Astrocyte (in vitro differentiated cells and primary cell): Measurements from ENCODE around the gene METRNL. TPM values are rescaled to one million over a fixed set of nuclear protein-coding genes. Genes with fewer than 3 reads are reported as not detected.
A peak's percentile ranks its signal among the peaks of the same experiment; 100 is the strongest.

ENCODE experiments used
- DNase-seq: peaks from one replicate; pipeline ENCODE4 v3.0.0-alpha.2; 2010; ENCODE audit warnings: low read depth
- FAIRE-seq: peaks from 2 replicates; lab custom pipeline; 2011; peaks lifted over from hg19 to GRCh38; lab: Jason Lieb, UNC
- H2AFZ ChIP-seq: 2 replicates; pipeline ENCODE4 v1.6.0; 2012; ENCODE audit warnings: low read depth, low read length, inconsistent platforms
- H3K27ac ChIP-seq: 2 replicates; pipeline ENCODE4 v1.5.1; 2011; ENCODE audit warnings: low read depth, low read length, inconsistent platforms
- H3K27me3 ChIP-seq: 2 replicates; pipeline ENCODE4 v1.6.0; 2011; ENCODE audit warnings: low read length, inconsistent platforms; ENCODE audit not compliant: insufficient read depth
- H3K36me3 ChIP-seq: 2 replicates; pipeline ENCODE4 v1.5.1; 2011; ENCODE audit warnings: low read length, inconsistent platforms; ENCODE audit not compliant: insufficient read depth
- H3K4me1 ChIP-seq: 2 replicates; pipeline ENCODE4 v1.5.1; 2011; ENCODE audit warnings: low read length, inconsistent platforms; ENCODE audit not compliant: insufficient read depth
- H3K4me2 ChIP-seq: 2 replicates; pipeline ENCODE4 v1.6.0; 2012; ENCODE audit warnings: low read length, inconsistent platforms
- H3K4me3 ChIP-seq: 2 replicates; pipeline ENCODE4 v1.5.1; 2011; ENCODE audit warnings: low read depth, mild to moderate bottlenecking, low read length, inconsistent platforms; ENCODE audit not compliant: insufficient read depth
- H3K79me2 ChIP-seq: 2 replicates; pipeline ENCODE4 v1.6.0; 2012; ENCODE audit warnings: mild to moderate bottlenecking, low read length, inconsistent platforms; ENCODE audit not compliant: insufficient read depth
- H3K9ac ChIP-seq: 2 replicates; pipeline ENCODE4 v1.6.0; 2012; ENCODE audit warnings: mild to moderate bottlenecking, low read length, inconsistent platforms
- H3K9me3 ChIP-seq: 2 replicates; pipeline ENCODE4 v1.5.1; 2012; ENCODE audit warnings: low read depth, mild to moderate bottlenecking, low read length, inconsistent platforms; ENCODE audit not compliant: insufficient read depth
- H4K20me1 ChIP-seq: 2 replicates; pipeline ENCODE4 v1.6.0; 2012; ENCODE audit warnings: low read length, inconsistent platforms; ENCODE audit not compliant: insufficient read depth
- H3K27ac Mint-ChIP-seq: one replicate; pipeline ENCODE4 v1.8.0; 2021; ENCODE audit warnings: mild to moderate bottlenecking, mixed read lengths; ENCODE audit not compliant: unreplicated experiment
- H3K27me3 Mint-ChIP-seq: one replicate; pipeline ENCODE4 v1.8.0; 2021; ENCODE audit warnings: low read depth, mixed read lengths; ENCODE audit not compliant: unreplicated experiment
- H3K36me3 Mint-ChIP-seq: one replicate; pipeline ENCODE4 v1.8.0; 2021; ENCODE audit warnings: low read depth, mixed read lengths; ENCODE audit not compliant: unreplicated experiment
- H3K4me1 Mint-ChIP-seq: one replicate; pipeline ENCODE4 v1.8.0; 2021; ENCODE audit warnings: low read depth, mixed read lengths; ENCODE audit not compliant: unreplicated experiment
- H3K4me3 Mint-ChIP-seq: one replicate; pipeline ENCODE4 v1.8.0; 2021; ENCODE audit warnings: mild to moderate bottlenecking, moderate library complexity, mixed read lengths; ENCODE audit not compliant: unreplicated experiment
- H3K9me3 Mint-ChIP-seq: one replicate; pipeline ENCODE4 v1.8.0; 2021; ENCODE audit warnings: mild to moderate bottlenecking, mixed read lengths; ENCODE audit not compliant: unreplicated experiment
- CTCF ChIP-seq: IDR thresholded peaks from 2 replicates; pipeline ENCODE4 v1.5.1; 2011; ENCODE audit warnings: low read depth, mild to moderate bottlenecking, inconsistent platforms, low read length, moderate library complexity; ENCODE audit not compliant: insufficient read depth
- EZH2 ChIP-seq: IDR thresholded peaks from 2 replicates; pipeline ENCODE4 v1.6.1; 2012; ENCODE audit warnings: mild to moderate bottlenecking, low read length, inconsistent platforms; ENCODE audit not compliant: insufficient read depth
- total RNA-seq: library from RNA; stranded (reverse); gene quantifications from 2 replicates; pipeline ENCODE4 v1.2.1, GENCODE V29; 2021

METRNL gene
- total RNA-seq, 1 donor from 2014 or later, result 36.7 TPM

GRCh38 chr17:83104577-83105505 is 25.4 kb downstream of the METRNL start:
- no peaks in the 10 kb centered on the region for H3K27me3 Mint-ChIP-seq
- no peaks in the 10 kb centered on the region for H3K36me3 Mint-ChIP-seq
- no peak overlapping the region for H3K4me3 ChIP-seq
- H3K27me3 ChIP-seq, result no peaks in the 10 kb centered on the region
- no peaks in the 10 kb centered on the region for H3K79me2 ChIP-seq
- no peaks in the 10 kb centered on the region for H3K36me3 ChIP-seq
- H3K9me3 ChIP-seq, result no peaks in the 10 kb centered on the region
- peaks cover 11% of the 10 kb centered on the region for H3K9me3 Mint-ChIP-seq
- no peak overlapping the region for H3K9ac ChIP-seq
- TF ChIP-seq CTCF (no peak), EZH2 (no peak)
- no peak overlapping the region for H3K4me3 Mint-ChIP-seq
- H3K4me1 ChIP-seq, result peaks cover 11% of the 10 kb centered on the region
- FAIRE-seq (no peak), DNase-seq (no peak)
- H4K20me1 ChIP-seq, result no peaks in the 10 kb centered on the region
- no peak overlapping the region for H3K27ac ChIP-seq
- H3K27ac Mint-ChIP-seq, result no peak overlapping the region
- peaks cover 9% of the 10 kb centered on the region for H3K4me1 Mint-ChIP-seq
- H2AFZ ChIP-seq, result no peak overlapping the region
- H3K4me2 ChIP-seq, result no peak overlapping the region

- no peaks in the 10 kb centered on the region for H3K36me3 Mint-ChIP-seq
- Histone ChIP-seq H3K36me3 (no peaks in the 10 kb centered on the region), H2AFZ (no peak overlapping the region), H4K20me1 (no peaks in the 10 kb centered on the region), H3K4me1 (peaks cover 12% of the 10 kb centered on the region), H3K79me2 (no peaks in the 10 kb centered on the region), H3K4me3 (no peak overlapping the region), H3K9ac (no peak overlapping the region), H3K9me3 (no peaks in the 10 kb centered on the region), H3K27ac (no peak overlapping the region), H3K4me2 (peak overlapping the region; percentile 15), H3K27me3 (no peaks in the 10 kb centered on the region)
- no peak overlapping the region for H3K4me3 Mint-ChIP-seq
- H3K27me3 Mint-ChIP-seq, result no peaks in the 10 kb centered on the region
- no peak for TF ChIP-seq CTCF
- TF ChIP-seq EZH2, result no peak
- H3K27ac Mint-ChIP-seq, result no peak overlapping the region
- peaks cover 15% of the 10 kb centered on the region for H3K4me1 Mint-ChIP-seq
- FAIRE-seq (no peak), DNase-seq (no peak)
- H3K9me3 Mint-ChIP-seq, result peaks cover 11% of the 10 kb centered on the region
Observed at GRCh38 chr17:83105512-83105911, 26.1 kb downstream of the METRNL start.
